A549 (cell line): ENCODE data around the gene SLC6A6. TPM values are rescaled to one million over a fixed set of nuclear protein-coding genes. Genes with fewer than 3 reads are reported as not detected.

Source experiments
- ATAC-seq, 2 experiments: fragments of 200-7000 bp in 1 of 2; fragments of >200 bp in 1 of 2; cut with Nextera tagmentation in 1 of 2; cut with Tn5 transposase in 1 of 2; 3 replicates each; pipeline versions ENCODE4 v1.8.0 to v1.9.1; 2018 to 2020; ENCODE audit warnings: mild to moderate bottlenecking in 1 of 2, moderate library complexity in 1 of 2
- CTCF ChIA-PET: fragments of 300-600 bp; sonication (Branson Sonifier 250); formaldehyde crosslinking; extraction: SDS; loops from one replicate; lab custom pipeline; 2021; ENCODE audit warnings: antibody characterized with exemption, inconsistent platforms; lab: Yijun Ruan, JAX
- POLR2A ChIA-PET: fragments of 350-600 bp; formaldehyde crosslinking; extraction: SDS; loops from one replicate; lab custom pipeline; 2021; ENCODE audit warnings: antibody characterized with exemption, inconsistent platforms; lab: Yijun Ruan, JAX
- DNase-seq, 2 experiments: peaks; one replicate each; pipeline versions ENCODE4 v3.0.0 to v3.0.0-alpha.2; 2011 to 2016; ENCODE audit warnings: low read depth in 1 of 2, low spot score in 1 of 2
- FAIRE-seq: peaks from 2 replicates; lab custom pipeline; 2011; peaks lifted over from hg19 to GRCh38; lab: Jason Lieb, UNC
- H3K27ac ChIP-seq, 2 experiments: fragments of >200 bp; sonication (Bioruptor Twin); formaldehyde crosslinking; 3 replicates each; pipeline ENCODE4 v1.5.1; 2016 to 2017
- H3K4me1 ChIP-seq: fragments of >200 bp; sonication (Bioruptor Twin); formaldehyde crosslinking; 3 replicates; pipeline ENCODE4 v1.6.1; 2016
- H3K4me2 ChIP-seq: fragments of >200 bp; sonication (Bioruptor Twin); formaldehyde crosslinking; 3 replicates; pipeline ENCODE4 v1.6.1; 2016
- H3K4me3 ChIP-seq: fragments of >200 bp; sonication (Bioruptor Twin); formaldehyde crosslinking; 3 replicates; pipeline ENCODE4 v1.5.1; 2016
- H3K9me3 ChIP-seq: fragments of >200 bp; sonication (Bioruptor Twin); formaldehyde crosslinking; 3 replicates; pipeline ENCODE4 v1.6.1; 2016
- CBX2 ChIP-seq: fragments of 200-600 bp; sonication (generic); IDR thresholded peaks from 2 replicates; pipeline ENCODE4 v1.6.1; 2016; ENCODE audit warnings: low read depth, mild to moderate bottlenecking, borderline replicate concordance
- CBX8 ChIP-seq: fragments of 200-600 bp; sonication (generic); IDR thresholded peaks from 2 replicates; pipeline ENCODE4 v1.6.1; 2016
- EHF ChIP-seq: fragments of 250-450 bp; sonication (Bioruptor Pico); IDR thresholded peaks from 2 replicates; pipeline ENCODE4 v1.5.0; 2020; ENCODE audit warnings: mild to moderate bottlenecking
- ELK1 ChIP-seq: fragments of 150-350 bp; IDR thresholded peaks from 2 replicates; pipeline ENCODE4 v1.6.1; 2014; ENCODE audit warnings: low read depth, mild to moderate bottlenecking, low read length
- FOSB ChIP-seq: fragments of 250-450 bp; sonication (Bioruptor Pico); IDR thresholded peaks from 2 replicates; pipeline ENCODE4 v1.5.0; 2020; ENCODE audit warnings: mild to moderate bottlenecking, moderate library complexity
- FOSL2 ChIP-seq, 2 experiments: fragments of 450-650 bp in 1 of 2; fragments of >200 bp in 1 of 2; sonication (Bioruptor Twin) in 1 of 2; formaldehyde crosslinking; IDR thresholded peaks; 2 replicates each; pipeline versions ENCODE4 v1.5.0 to v1.6.1; 2016 to 2020; ENCODE audit warnings: mild to moderate bottlenecking in 1 of 2, moderate library complexity in 1 of 2
- FOXS1 ChIP-seq: fragments of 250-450 bp; sonication (Bioruptor Pico); IDR thresholded peaks from 2 replicates; pipeline ENCODE4 v1.5.0; 2020; ENCODE audit warnings: mild to moderate bottlenecking, moderate library complexity
- HDAC2 ChIP-seq: fragments of 200-600 bp; sonication (generic); IDR thresholded peaks from 2 replicates; pipeline ENCODE4 v1.6.1; 2016
- HEYL ChIP-seq: fragments of 250-450 bp; sonication (Bioruptor Pico); IDR thresholded peaks from 2 replicates; pipeline ENCODE4 v1.8.0; 2021; ENCODE audit warnings: mild to moderate bottlenecking, moderate library complexity
- JUN ChIP-seq, 2 experiments: fragments of >200 bp; sonication (Bioruptor Twin); formaldehyde crosslinking; IDR thresholded peaks; 2 replicates in 1 of 2; 3 replicates in 1 of 2; pipeline ENCODE4 v1.6.1; 2016 to 2017
- KDM1A ChIP-seq: fragments of 200-600 bp; sonication (generic); IDR thresholded peaks from 2 replicates; pipeline ENCODE4 v1.6.1; 2016; ENCODE audit warnings: low read depth, mild to moderate bottlenecking
- KDM5A ChIP-seq: fragments of 200-600 bp; sonication (generic); IDR thresholded peaks from 2 replicates; pipeline ENCODE4 v1.6.1; 2016; ENCODE audit warnings: antibody characterized with exemption, mild to moderate bottlenecking
- MAX ChIP-seq: IDR thresholded peaks from 2 replicates; pipeline ENCODE4 v1.6.1; 2012
- MAZ ChIP-seq: fragments of 150-350 bp; IDR thresholded peaks from 2 replicates; pipeline ENCODE4 v1.6.1; 2014; ENCODE audit warnings: antibody characterized with exemption, low read depth, low read length, borderline replicate concordance
- NR3C1 ChIP-seq: fragments of >200 bp; sonication (Bioruptor Twin); formaldehyde crosslinking; IDR thresholded peaks from 3 replicates; pipeline ENCODE4 v1.6.1; 2017
- POLR2AphosphoS2 ChIP-seq: conservative IDR thresholded peaks from 2 replicates; pipeline ENCODE4 v1.6.1; 2012; ENCODE audit warnings: low read length, improper control_type of control experiment, inconsistent platforms
- REST ChIP-seq: fragments of 200-600 bp; sonication (generic); IDR thresholded peaks from 2 replicates; pipeline ENCODE4 v1.6.1; 2016; ENCODE audit warnings: antibody characterized with exemption, mild to moderate bottlenecking, moderate library complexity
- RFX5 ChIP-seq: fragments of 450-650 bp; IDR thresholded peaks from 2 replicates; pipeline ENCODE4 v1.7.1; 2014; ENCODE audit warnings: antibody characterized with exemption, mild to moderate bottlenecking, moderate library complexity
- RNF2 ChIP-seq: fragments of 200-600 bp; sonication (generic); IDR thresholded peaks from 2 replicates; pipeline ENCODE4 v1.6.1; 2016; ENCODE audit warnings: low read depth, mild to moderate bottlenecking, antibody characterized with exemption, moderate library complexity, borderline replicate concordance
- SMC3 ChIP-seq: fragments of >200 bp; sonication (Bioruptor Twin); formaldehyde crosslinking; IDR thresholded peaks from 3 replicates; pipeline ENCODE4 v1.6.1; 2018; ENCODE audit warnings: inconsistent platforms
- TFCP2L1 ChIP-seq: fragments of 250-450 bp; sonication (Bioruptor Pico); IDR thresholded peaks from 2 replicates; pipeline ENCODE4 v1.5.0; 2021; ENCODE audit warnings: mild to moderate bottlenecking
- ZFP36 ChIP-seq: fragments of 450-650 bp; IDR thresholded peaks from 2 replicates; pipeline ENCODE4 v1.6.1; 2014; ENCODE audit warnings: borderline replicate concordance; ENCODE audit not compliant: partially characterized antibody
- ZSCAN20 ChIP-seq: fragments of 250-450 bp; sonication (Bioruptor Pico); IDR thresholded peaks from 2 replicates; pipeline ENCODE4 v1.8.0; 2022; ENCODE audit warnings: mild to moderate bottlenecking, moderate library complexity
- WGBS: methylation state at CpG from one replicate; pipeline ENCODE4 v1.1.6; 2017; ENCODE audit errors: missing lambda C conversion rate; 5-methylcytosine and 5-hydroxymethylcytosine counted together
- polyA plus RNA-seq, 4 experiments: library from polyadenylated mRNA; depleted of rRNA in 3 of 4; stranded (reverse); fragments of >200 nt; fragmentation: RNase III in 1 of 4; extraction: RNeasy Plus Mini Kit Qiagen cat#74134 plus additional on column Dnase treatment in 1 of 4; gene quantifications; 2 replicates in 3 of 4; 3 replicates in 1 of 4; pipeline ENCODE4 v1.2.3, GENCODE V29; 2011 to 2017

Gene SLC6A6
- polyA plus RNA-seq, 2 of the 4 experiments (the other 2 are of a cell fraction): 73.3 to 73.8 TPM

- TF ChIP-seq MAZ (no peak), MAX (no peak)
These were observed 75.0 kb downstream of the SLC6A6 start (continued) for GRCh38 chr3:14477311-14477935.

GRCh38 chr3:14478956-14479550 is 76.6 kb downstream of the SLC6A6 start:
- ChIA-PET POLR2A (no interaction called here), CTCF (interaction anchor here (1.2 to 2.7 kb wide), 6 partner anchors 11 to 275 kb away, joined by 3 to 15 read pairs (median 4); no protein-coding TSS in a partner anchor)
- ATAC-seq: no peak
- FAIRE-seq: no peak
- Histone ChIP-seq H3K4me2 (no peak overlapping the region), H3K4me3 (no peak overlapping the region), H3K9me3 (no peaks in the 10 kb centered on the region), H3K4me1 (no peaks in the 10 kb centered on the region), H3K27ac (no peak overlapping the region)
- WGBS: 97% methylated on average over 8 of the region's 8 CpGs
- TF ChIP-seq EHF (CRISPR knock-in tag) (no peak), HEYL (no peak), TFCP2L1 (CRISPR knock-in tag) (no peak), ZFP36 (no peak), REST (no peak), SMC3 (no peak), FOXS1 (CRISPR knock-in tag) (no peak), ELK1 (no peak), ZSCAN20 (CRISPR knock-in tag) (no peak), KDM5A (no peak), FOSB (no peak), MAX (no peak), JUN (IDR thresholded peaks at IDR 0.05) (no peak), HDAC2 (no peak)
- DNase-seq: no peak

GRCh38 chr3:14479591-14479990 is 77.2 kb downstream of the SLC6A6 start:
- no peaks in the 10 kb centered on the region for H3K9me3 ChIP-seq
- DNase-seq (no peak), FAIRE-seq (no peak)
- WGBS: 93% methylated on average over 6 of the region's 6 CpGs
- no peak overlapping the region for H3K4me3 ChIP-seq
- POLR2A ChIA-PET: no interaction called here
- TF ChIP-seq POLR2AphosphoS2: no peak
- no peak for TF ChIP-seq FOSB
- no peak for TF ChIP-seq RNF2
- TF ChIP-seq RFX5: no peak
- TF ChIP-seq KDM1A: no peak
- TF ChIP-seq CBX2: no peak
- TF ChIP-seq NR3C1: no peak
- no peak for TF ChIP-seq CBX8
- TF ChIP-seq MAZ: no peak
- TF ChIP-seq ELK1: no peak
- no peak for TF ChIP-seq FOSL2 (IDR thresholded peaks at IDR 0.05)
- TF ChIP-seq FOSL2 (CRISPR knock-in tag; IDR thresholded peaks at IDR 0.05): no peak
- TF ChIP-seq, all 56 proteins: peak for 0
- CTCF ChIA-PET: interaction anchor here (0.7 to 2.7 kb wide), 8 partner anchors 11 to 276 kb away, joined by 3 to 15 read pairs (median 4); no protein-coding TSS in a partner anchor
- no peak overlapping the region for H3K4me2 ChIP-seq
- no peaks in the 10 kb centered on the region for H3K4me1 ChIP-seq
- H3K27ac ChIP-seq: no peak overlapping the region
- ATAC-seq: no peak
